ENCODE results near the gene ATRIP.

Gene ATRIP

GRCh38 chr3:48514431-48515227 is 68.1 kb downstream of the ATRIP start:
- DNase-seq (ENCODE audit: low read depth) = peak; percentile 53
- TF ChIP-seq, protein P1, sequence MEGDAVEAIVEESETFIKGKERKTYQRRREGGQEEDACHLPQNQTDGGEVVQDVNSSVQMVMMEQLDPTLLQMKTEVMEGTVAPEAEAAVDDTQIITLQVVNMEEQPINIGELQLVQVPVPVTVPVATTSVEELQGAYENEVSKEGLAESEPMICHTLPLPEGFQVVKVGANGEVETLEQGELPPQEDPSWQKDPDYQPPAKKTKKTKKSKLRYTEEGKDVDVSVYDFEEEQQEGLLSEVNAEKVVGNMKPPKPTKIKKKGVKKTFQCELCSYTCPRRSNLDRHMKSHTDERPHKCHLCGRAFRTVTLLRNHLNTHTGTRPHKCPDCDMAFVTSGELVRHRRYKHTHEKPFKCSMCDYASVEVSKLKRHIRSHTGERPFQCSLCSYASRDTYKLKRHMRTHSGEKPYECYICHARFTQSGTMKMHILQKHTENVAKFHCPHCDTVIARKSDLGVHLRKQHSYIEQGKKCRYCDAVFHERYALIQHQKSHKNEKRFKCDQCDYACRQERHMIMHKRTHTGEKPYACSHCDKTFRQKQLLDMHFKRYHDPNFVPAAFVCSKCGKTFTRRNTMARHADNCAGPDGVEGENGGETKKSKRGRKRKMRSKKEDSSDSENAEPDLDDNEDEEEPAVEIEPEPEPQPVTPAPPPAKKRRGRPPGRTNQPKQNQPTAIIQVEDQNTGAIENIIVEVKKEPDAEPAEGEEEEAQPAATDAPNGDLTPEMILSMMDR (IDR thresholded peaks at IDR 0.05; ENCODE audit: insufficient read depth, low read depth, low read length, missing control alignments) = no peak
- H3K4me3 ChIP-seq (ENCODE audit: low read depth, low read length) = no peak overlapping the region
